H9 (cell line): Measurements from ENCODE around the gene IL12RB2. TPM values are rescaled to one million over a fixed set of nuclear protein-coding genes. Genes with fewer than 3 reads are reported as not detected.
"Not testable (repeated sequence)": the region's sequence is repeated elsewhere in the genome, so short reads cannot be mapped to it uniquely, and the experiment has no call there.

Experiments
- DNase-seq: peaks from one replicate; pipeline ENCODE4 v3.0.0-alpha.2; 2017
- H2AFZ ChIP-seq: one replicate; pipeline ENCODE4 v1.6.1; 2013; ENCODE audit warnings: mild to moderate bottlenecking, low read length, control low read depth, moderate library complexity
- H2AK5ac ChIP-seq: 2 replicates; pipeline ENCODE4 v1.6.1; 2013; ENCODE audit warnings: low read length, control low read depth, mixed read lengths; ENCODE audit not compliant: insufficient read length
- H2BK120ac ChIP-seq: one replicate; pipeline ENCODE4 v1.6.1; 2013; ENCODE audit warnings: low read depth, mild to moderate bottlenecking, low read length, control low read depth, inconsistent platforms; ENCODE audit not compliant: poor library complexity, severe bottlenecking
- H2BK12ac ChIP-seq: 2 replicates; pipeline ENCODE4 v1.6.1; 2013; ENCODE audit warnings: low read length, control low read depth, mixed read lengths, low read depth; ENCODE audit not compliant: insufficient read length
- H2BK15ac ChIP-seq: 2 replicates; pipeline ENCODE4 v1.6.1; 2013; ENCODE audit warnings: low read depth, low read length, control low read depth
- H2BK20ac ChIP-seq: one replicate; pipeline ENCODE4 v1.6.1; 2013; ENCODE audit warnings: low read depth, mild to moderate bottlenecking, low read length, control low read depth, inconsistent platforms; ENCODE audit not compliant: poor library complexity, severe bottlenecking
- H2BK5ac ChIP-seq: 2 replicates; pipeline ENCODE4 v1.6.1; 2013; ENCODE audit warnings: low read length, control low read depth, mixed read lengths; ENCODE audit not compliant: insufficient read length
- H3K14ac ChIP-seq: 2 replicates; pipeline ENCODE4 v1.6.1; 2013; ENCODE audit warnings: low read length, control low read depth; ENCODE audit not compliant: insufficient read depth
- H3K18ac ChIP-seq: 2 replicates; pipeline ENCODE4 v1.6.1; 2013; ENCODE audit warnings: low read depth, mild to moderate bottlenecking, mixed read lengths, low read length, control low read depth; ENCODE audit not compliant: insufficient read length
- H3K23ac ChIP-seq: 2 replicates; pipeline ENCODE4 v1.6.1; 2013; ENCODE audit warnings: low read length, control low read depth, mixed read lengths, low read depth; ENCODE audit not compliant: insufficient read length
- H3K23me2 ChIP-seq: 2 replicates; pipeline ENCODE4 v1.6.1; 2013; ENCODE audit warnings: low read depth, mild to moderate bottlenecking, mixed read lengths, low read length, control low read depth; ENCODE audit not compliant: insufficient read length, poor library complexity, severe bottlenecking
- H3K27ac ChIP-seq: 2 replicates; pipeline ENCODE4 v1.5.1; 2013; ENCODE audit warnings: low read length, control low read depth, mixed read lengths, low read depth; ENCODE audit not compliant: insufficient read length
- H3K27me3 ChIP-seq: 2 replicates; pipeline ENCODE4 v1.6.1; 2013; ENCODE audit warnings: low read length, control low read depth, inconsistent platforms; ENCODE audit not compliant: insufficient read depth
- H3K4ac ChIP-seq: 2 replicates; pipeline ENCODE4 v1.6.1; 2013; ENCODE audit warnings: low read depth, mild to moderate bottlenecking, control low read depth, inconsistent platforms, low read length, moderate library complexity
- H3K4me1 ChIP-seq: 2 replicates; pipeline ENCODE4 v1.6.1; 2013; ENCODE audit warnings: low read length, control low read depth, inconsistent platforms; ENCODE audit not compliant: insufficient read depth
- H3K4me2 ChIP-seq: 2 replicates; pipeline ENCODE4 v1.6.1; 2013; ENCODE audit warnings: low read length, control low read depth, mixed read lengths; ENCODE audit not compliant: insufficient read length, insufficient read depth
- H3K56ac ChIP-seq: 2 replicates; pipeline ENCODE4 v1.6.1; 2013; ENCODE audit warnings: low read depth, mild to moderate bottlenecking, mixed read lengths, low read length, control low read depth; ENCODE audit not compliant: insufficient read length
- H3K79me1 ChIP-seq: 2 replicates; pipeline ENCODE4 v1.6.1; 2013; ENCODE audit warnings: low read depth, mild to moderate bottlenecking, moderate library complexity, low read length, control low read depth, inconsistent platforms; ENCODE audit not compliant: insufficient read depth, poor library complexity, severe bottlenecking
- H3K79me2 ChIP-seq: 2 replicates; pipeline ENCODE4 v1.6.1; 2013; ENCODE audit warnings: low read length, control low read depth, inconsistent platforms; ENCODE audit not compliant: insufficient read depth
- H3K9ac ChIP-seq: 2 replicates; pipeline ENCODE4 v1.6.1; 2013; ENCODE audit warnings: low read length, control low read depth, mixed read lengths; ENCODE audit not compliant: insufficient read length; ENCODE audit errors: extremely low read depth
- H3K9me3 ChIP-seq: one replicate; pipeline ENCODE4 v1.6.1; 2013; ENCODE audit warnings: low read depth, low read length, inconsistent platforms; ENCODE audit not compliant: control insufficient read depth
- H3T11ph ChIP-seq: one replicate; pipeline ENCODE4 v1.6.1; 2013; ENCODE audit warnings: mild to moderate bottlenecking, low read length, control low read depth, inconsistent platforms
- H4K20me1 ChIP-seq: one replicate; pipeline ENCODE4 v1.6.1; 2013; ENCODE audit not compliant: control insufficient read depth, insufficient read length, insufficient read depth
- H4K5ac ChIP-seq: 2 replicates; pipeline ENCODE4 v1.6.1; 2013; ENCODE audit warnings: low read depth, mild to moderate bottlenecking, mixed read lengths, low read length, control low read depth; ENCODE audit not compliant: insufficient read length
- H4K8ac ChIP-seq: replicated peaks from 2 replicates; pipeline ENCODE4 v1.6.1; 2013; ENCODE audit warnings: low read length, control low read depth, mixed read lengths, low read depth; ENCODE audit not compliant: insufficient read length
- H4K91ac ChIP-seq: 2 replicates; pipeline ENCODE4 v1.6.1; 2013; ENCODE audit warnings: low read depth, mild to moderate bottlenecking, moderate library complexity, mixed read lengths, low read length, control low read depth; ENCODE audit not compliant: insufficient read length
- H3K27ac Mint-ChIP-seq, 3 experiments: 2 replicates in 2 of 3; 3 replicates in 1 of 3; pipeline ENCODE4 v1.8.0; 2020 to 2021; ENCODE audit warnings: mixed read lengths in 3 of 3, mild to moderate bottlenecking in 1 of 3, moderate library complexity in 1 of 3
- H3K27me3 Mint-ChIP-seq: 2 replicates; pipeline ENCODE4 v1.8.0; 2021; ENCODE audit warnings: low read depth, mild to moderate bottlenecking, moderate library complexity, mixed read lengths
- H3K36me3 Mint-ChIP-seq, 3 experiments: 2 replicates in 2 of 3; 3 replicates in 1 of 3; pipeline ENCODE4 v1.8.0; 2020 to 2021; ENCODE audit warnings: low read depth in 3 of 3, mixed read lengths in 3 of 3; ENCODE audit not compliant: insufficient read depth in 1 of 3
- H3K4me1 Mint-ChIP-seq, 2 experiments: 2 replicates each; pipeline ENCODE4 v1.8.0; 2020; ENCODE audit warnings: mixed read lengths in 2 of 2
- H3K4me3 Mint-ChIP-seq, 2 experiments: 2 replicates in 1 of 2; 3 replicates in 1 of 2; pipeline ENCODE4 v1.8.0; 2020 to 2021; ENCODE audit warnings: mild to moderate bottlenecking in 2 of 2, mixed read lengths in 2 of 2, moderate library complexity in 1 of 2
- H3K9me3 Mint-ChIP-seq, 2 experiments: 2 replicates in 1 of 2; 3 replicates in 1 of 2; pipeline ENCODE4 v1.8.0; 2020; ENCODE audit warnings: mild to moderate bottlenecking in 2 of 2, mixed read lengths in 2 of 2, moderate library complexity in 1 of 2
- WGBS: extraction: QIAGEN DNeasy Blood & Tissue Kit; methylation state at CpG from one replicate; pipeline ENCODE4 v1.1.7; 2013; ENCODE audit warnings: missing lambda C conversion rate, low lambda C conversion rate, mixed read lengths; ENCODE audit not compliant: insufficient read length; ENCODE audit errors: extremely low coverage; 5-methylcytosine and 5-hydroxymethylcytosine counted together
- total RNA-seq: library from RNA; stranded (reverse); gene quantifications from 2 replicates; pipeline ENCODE4 v1.2.1, GENCODE V29; 2021
- TF ChIP-seq, protein P1 (sequence below): fragments of 200-600 bp; sonication (generic); conservative IDR thresholded peaks from 3 replicates; pipeline ENCODE4 v1.8.0; 2021; ENCODE audit warnings: antibody characterized with exemption, mild to moderate bottlenecking

The IL12RB2 gene
- total RNA-seq, 1 experiment from 2014 or later = 0.77 TPM

DNA sequence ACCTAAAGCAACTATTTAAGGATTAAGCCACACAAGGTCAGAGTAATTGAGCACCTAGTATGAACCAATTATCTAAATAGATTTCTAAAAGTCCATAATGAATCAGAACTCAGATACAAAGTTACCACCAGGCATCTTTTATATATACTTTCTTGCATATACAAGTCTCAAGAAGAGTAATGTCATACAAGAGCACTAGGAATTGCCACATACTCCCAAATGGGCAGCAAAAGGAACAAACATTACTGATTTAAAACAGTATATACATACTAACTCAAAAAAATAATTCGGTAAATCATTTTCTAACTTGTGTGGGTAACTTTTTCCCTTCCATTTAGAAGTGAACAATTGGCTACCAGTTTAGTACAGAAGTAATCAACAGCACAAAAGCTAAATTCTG is 100.5 kb downstream of the IL12RB2 start:
- Mint-ChIP-seq H3K9me3 (no peaks in the 10 kb centered on the region), H3K36me3 (peaks cover 7 to 33% (median 26%) of the 10 kb centered on the region in 3 experiments), H3K4me3 (no peak overlapping the region), H3K27ac (peak overlapping the region in 1 of 3 experiments; percentile 85; a peak in 3 of 7 replicates), H3K4me1 (peaks cover 9 to 22% of the 10 kb centered on the region in 2 experiments; a peak in 3 of 4 replicates), H3K27me3 (no peaks in the 10 kb centered on the region)
- Histone ChIP-seq H3K9me3 (no peaks in the 10 kb centered on the region), H2BK120ac (no peak overlapping the region), H3K27me3 (no peaks in the 10 kb centered on the region), H3K23ac (no peak overlapping the region), H3K79me2 (no peaks in the 10 kb centered on the region), H2BK20ac (no peak overlapping the region), H4K5ac (no peak overlapping the region), H3K4me2 (no peak overlapping the region), H3K56ac (no peak overlapping the region), H2BK5ac (no peak overlapping the region), H3K27ac (no peak overlapping the region), H3T11ph (no peak overlapping the region), H4K91ac (no peak overlapping the region), H2AK5ac (no peak overlapping the region), H3K9ac (no peak overlapping the region), H3K4me1 (no peaks in the 10 kb centered on the region), H2BK15ac (no peak overlapping the region), H3K4ac (no peak overlapping the region), H3K79me1 (no peaks in the 10 kb centered on the region), H3K18ac (no peak overlapping the region), H3K14ac (no peak overlapping the region), H2AFZ (no peak overlapping the region), H2BK12ac (no peak overlapping the region), H3K23me2 (no peaks in the 10 kb centered on the region), H4K20me1 (no peaks in the 10 kb centered on the region), H4K8ac (no peak overlapping the region)
- DNase-seq = no peak
- WGBS = no CpG with 5 or more reads among the region's 1 CpG
- TF ChIP-seq, protein P1, sequence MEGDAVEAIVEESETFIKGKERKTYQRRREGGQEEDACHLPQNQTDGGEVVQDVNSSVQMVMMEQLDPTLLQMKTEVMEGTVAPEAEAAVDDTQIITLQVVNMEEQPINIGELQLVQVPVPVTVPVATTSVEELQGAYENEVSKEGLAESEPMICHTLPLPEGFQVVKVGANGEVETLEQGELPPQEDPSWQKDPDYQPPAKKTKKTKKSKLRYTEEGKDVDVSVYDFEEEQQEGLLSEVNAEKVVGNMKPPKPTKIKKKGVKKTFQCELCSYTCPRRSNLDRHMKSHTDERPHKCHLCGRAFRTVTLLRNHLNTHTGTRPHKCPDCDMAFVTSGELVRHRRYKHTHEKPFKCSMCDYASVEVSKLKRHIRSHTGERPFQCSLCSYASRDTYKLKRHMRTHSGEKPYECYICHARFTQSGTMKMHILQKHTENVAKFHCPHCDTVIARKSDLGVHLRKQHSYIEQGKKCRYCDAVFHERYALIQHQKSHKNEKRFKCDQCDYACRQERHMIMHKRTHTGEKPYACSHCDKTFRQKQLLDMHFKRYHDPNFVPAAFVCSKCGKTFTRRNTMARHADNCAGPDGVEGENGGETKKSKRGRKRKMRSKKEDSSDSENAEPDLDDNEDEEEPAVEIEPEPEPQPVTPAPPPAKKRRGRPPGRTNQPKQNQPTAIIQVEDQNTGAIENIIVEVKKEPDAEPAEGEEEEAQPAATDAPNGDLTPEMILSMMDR = no peak

DNA sequence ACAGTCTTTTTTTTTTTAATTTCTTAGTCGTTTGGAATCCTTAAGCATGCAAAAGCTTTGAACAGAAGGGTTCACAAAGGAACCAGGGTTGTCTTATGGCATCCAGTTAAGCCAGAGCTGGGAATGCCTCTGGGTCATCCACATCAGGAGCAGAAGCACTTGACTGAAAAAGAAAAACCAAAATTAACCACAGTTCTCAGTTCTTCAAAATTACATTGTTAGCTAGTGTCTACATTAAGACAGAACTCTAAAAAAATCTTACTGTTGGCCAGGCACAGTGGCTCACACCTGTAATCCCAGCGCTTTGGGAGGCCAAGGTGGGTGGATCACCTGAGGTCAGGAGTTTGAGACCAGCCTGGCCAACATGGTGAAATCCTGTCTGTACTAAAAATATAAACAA is 105.4 kb downstream of the IL12RB2 start:
- not testable (repeated sequence) for H3K23me2 ChIP-seq, H3K56ac ChIP-seq, H3K18ac ChIP-seq, H4K20me1 ChIP-seq, H2BK20ac ChIP-seq, H3K27me3 ChIP-seq, H3K9ac ChIP-seq, H4K91ac ChIP-seq, H2AFZ ChIP-seq, DNase-seq, H2BK15ac ChIP-seq, H3K79me2 ChIP-seq, H3T11ph ChIP-seq, H3K23ac ChIP-seq, H3K4ac ChIP-seq, H4K8ac ChIP-seq, H3K14ac ChIP-seq, H3K9me3 Mint-ChIP-seq, H2AK5ac ChIP-seq, H3K79me1 ChIP-seq, H3K27ac Mint-ChIP-seq, H2BK12ac ChIP-seq, H4K5ac ChIP-seq, H3K4me3 Mint-ChIP-seq, H3K4me2 ChIP-seq, H3K27me3 Mint-ChIP-seq, H3K9me3 ChIP-seq, H3K4me1 ChIP-seq, H2BK120ac ChIP-seq, H2BK5ac ChIP-seq, H3K27ac ChIP-seq
- no CpG with 5 or more reads among the region's 2 CpGs for WGBS
- peaks cover 6 to 19% of the 10 kb centered on the region in 2 experiments; a peak in 2 of 4 replicates for H3K4me1 Mint-ChIP-seq
- H3K36me3 Mint-ChIP-seq = peaks cover 42 to 81% (median 73%) of the 10 kb centered on the region in 3 experiments; a peak in 6 of 7 replicates
